Loucy (cell line): Measurements from ENCODE around the gene BCL2.

Source experiments
- H2AFZ ChIP-seq: fragments of 200-600 bp; sonication (generic); 2 replicates; pipeline ENCODE4 v1.6.0; 2016; ENCODE audit warnings: antibody characterized with exemption, mild to moderate bottlenecking, low read length, moderate library complexity
- H3F3A ChIP-seq: fragments of 200-600 bp; 2 replicates; pipeline ENCODE4 v1.6.0; 2016; ENCODE audit warnings: antibody characterized with exemption, low read depth, mild to moderate bottlenecking
- H3K27me3 ChIP-seq: fragments of 200-600 bp; sonication (generic); 2 replicates; pipeline ENCODE4 v1.6.1; 2014; ENCODE audit warnings: low read length, mild to moderate bottlenecking; ENCODE audit not compliant: insufficient read depth, poor library complexity, severe bottlenecking
- H3K36me3 ChIP-seq: fragments of 200-600 bp; sonication (generic); 2 replicates; pipeline ENCODE4 v1.6.1; 2016; ENCODE audit warnings: low read length; ENCODE audit not compliant: insufficient read depth
- H3K4me1 ChIP-seq: fragments of 200-600 bp; sonication (generic); 2 replicates; pipeline ENCODE4 v1.5.1; 2014; ENCODE audit warnings: low read length, mild to moderate bottlenecking; ENCODE audit not compliant: insufficient read depth, poor library complexity, severe bottlenecking
- H3K4me2 ChIP-seq: fragments of 200-600 bp; sonication (generic); 2 replicates; pipeline ENCODE4 v1.6.0; 2014; ENCODE audit warnings: antibody characterized with exemption, low read length, low read depth, mild to moderate bottlenecking; ENCODE audit not compliant: poor library complexity, severe bottlenecking
- H3K4me3 ChIP-seq: fragments of 200-600 bp; sonication (generic); 2 replicates; pipeline ENCODE4 v1.5.1; 2014; ENCODE audit warnings: low read length, mild to moderate bottlenecking, mixed read lengths; ENCODE audit not compliant: poor library complexity, severe bottlenecking
- H3K79me2 ChIP-seq: fragments of 200-600 bp; sonication (generic); 2 replicates; pipeline ENCODE4 v1.6.1; 2014; ENCODE audit warnings: low read length; ENCODE audit not compliant: insufficient read depth
- H3K9ac ChIP-seq: fragments of 200-600 bp; sonication (generic); 2 replicates; pipeline ENCODE4 v1.6.0; 2014; ENCODE audit warnings: mild to moderate bottlenecking, low read depth, low read length, moderate library complexity; ENCODE audit not compliant: poor library complexity, severe bottlenecking
- H3K9me2 ChIP-seq: fragments of 200-600 bp; sonication (generic); replicated peaks from 2 replicates; pipeline ENCODE4 v1.6.1; 2016; ENCODE audit warnings: low read depth, low read length, mixed read lengths
- H3K9me3 ChIP-seq: fragments of 200-600 bp; sonication (generic); 2 replicates; pipeline ENCODE4 v1.6.1; 2014; ENCODE audit warnings: mild to moderate bottlenecking, antibody characterized with exemption, low read length, low read depth; ENCODE audit not compliant: insufficient read depth
- H4K20me1 ChIP-seq: fragments of 200-600 bp; sonication (generic); 2 replicates; pipeline ENCODE4 v1.6.0; 2014; ENCODE audit warnings: antibody characterized with exemption, low read length, mild to moderate bottlenecking; ENCODE audit not compliant: insufficient read depth, poor library complexity, severe bottlenecking
- EZH2phosphoT487 ChIP-seq: fragments of 200-600 bp; IDR thresholded peaks from 2 replicates; pipeline ENCODE4 v1.6.1; 2018; ENCODE audit warnings: antibody characterized with exemption, mild to moderate bottlenecking, moderate library complexity, borderline replicate concordance
- TF ChIP-seq, protein P1 (sequence below): fragments of 200-600 bp; sonication (generic); conservative IDR thresholded peaks from 2 replicates; pipeline ENCODE4 v1.5.1; 2014; ENCODE audit warnings: mild to moderate bottlenecking, antibody characterized with exemption, low read length

The BCL2 gene

DNA sequence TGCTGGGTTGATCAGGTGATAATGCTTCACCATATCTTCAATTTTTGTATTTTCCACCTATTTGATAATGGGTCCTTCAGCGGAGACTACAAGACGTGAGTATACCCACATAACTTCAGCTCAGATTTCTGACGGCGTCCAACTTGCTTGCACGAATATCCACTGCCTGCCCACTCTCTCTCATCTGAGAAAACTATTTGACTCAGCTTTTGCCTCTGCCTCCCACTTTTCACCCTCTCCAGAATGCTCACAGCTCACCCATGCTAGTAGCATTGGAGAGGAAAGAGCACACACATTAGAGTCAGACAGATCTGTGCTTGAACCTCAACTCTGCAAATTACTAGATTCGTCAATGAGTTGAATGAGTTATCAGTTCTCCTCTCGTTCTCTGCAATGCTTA, 166.8 kb downstream of the BCL2 start:
- TF ChIP-seq, protein P1, sequence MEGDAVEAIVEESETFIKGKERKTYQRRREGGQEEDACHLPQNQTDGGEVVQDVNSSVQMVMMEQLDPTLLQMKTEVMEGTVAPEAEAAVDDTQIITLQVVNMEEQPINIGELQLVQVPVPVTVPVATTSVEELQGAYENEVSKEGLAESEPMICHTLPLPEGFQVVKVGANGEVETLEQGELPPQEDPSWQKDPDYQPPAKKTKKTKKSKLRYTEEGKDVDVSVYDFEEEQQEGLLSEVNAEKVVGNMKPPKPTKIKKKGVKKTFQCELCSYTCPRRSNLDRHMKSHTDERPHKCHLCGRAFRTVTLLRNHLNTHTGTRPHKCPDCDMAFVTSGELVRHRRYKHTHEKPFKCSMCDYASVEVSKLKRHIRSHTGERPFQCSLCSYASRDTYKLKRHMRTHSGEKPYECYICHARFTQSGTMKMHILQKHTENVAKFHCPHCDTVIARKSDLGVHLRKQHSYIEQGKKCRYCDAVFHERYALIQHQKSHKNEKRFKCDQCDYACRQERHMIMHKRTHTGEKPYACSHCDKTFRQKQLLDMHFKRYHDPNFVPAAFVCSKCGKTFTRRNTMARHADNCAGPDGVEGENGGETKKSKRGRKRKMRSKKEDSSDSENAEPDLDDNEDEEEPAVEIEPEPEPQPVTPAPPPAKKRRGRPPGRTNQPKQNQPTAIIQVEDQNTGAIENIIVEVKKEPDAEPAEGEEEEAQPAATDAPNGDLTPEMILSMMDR: no peak
- TF ChIP-seq EZH2phosphoT487: no peak
- Histone ChIP-seq H3F3A (no peaks in the 10 kb centered on the region), H3K79me2 (peaks cover 58% of the 10 kb centered on the region), H2AFZ (no peak overlapping the region), H4K20me1 (no peaks in the 10 kb centered on the region), H3K27me3 (no peaks in the 10 kb centered on the region), H3K9me3 (no peaks in the 10 kb centered on the region), H3K36me3 (no peaks in the 10 kb centered on the region; the same call in 1 of the 2 replicates), H3K4me1 (peaks cover 48% of the 10 kb centered on the region), H3K9ac (peak overlapping the region; percentile 11), H3K4me2 (peak overlapping the region; percentile 12), H3K4me3 (no peak overlapping the region), H3K9me2 (no peaks in the 10 kb centered on the region)

DNA sequence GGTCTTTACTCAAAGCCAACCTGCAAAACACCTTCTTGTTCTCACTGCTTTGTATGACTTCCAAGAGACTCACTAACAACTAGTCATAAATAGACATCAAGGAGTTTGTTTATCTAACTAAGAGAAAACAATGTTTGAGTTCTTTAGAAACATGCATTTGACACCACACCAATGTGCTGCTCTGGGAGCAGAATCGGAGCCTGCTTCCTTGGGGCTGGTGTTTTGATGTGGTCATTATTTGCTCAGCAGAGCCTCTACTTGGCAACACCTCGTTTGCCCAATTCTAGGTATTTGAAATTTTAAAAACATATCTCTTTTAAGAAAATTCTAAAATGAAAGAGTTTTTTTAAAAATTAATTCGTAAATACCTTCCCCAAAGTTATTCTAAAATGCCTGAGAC, 167.5 kb downstream of the BCL2 start:
- Histone ChIP-seq H2AFZ (no peak overlapping the region), H3K4me1 (peaks cover 48% of the 10 kb centered on the region), H3K27me3 (no peaks in the 10 kb centered on the region), H3K4me2 (peak overlapping the region; percentile 12), H3K9ac (peak overlapping the region; percentile 11), H3K9me3 (no peaks in the 10 kb centered on the region), H3K9me2 (no peaks in the 10 kb centered on the region), H3K79me2 (peaks cover 62% of the 10 kb centered on the region), H3K36me3 (no peaks in the 10 kb centered on the region; the same call in 1 of the 2 replicates), H3K4me3 (no peak overlapping the region), H3F3A (no peaks in the 10 kb centered on the region), H4K20me1 (no peaks in the 10 kb centered on the region)
- no peak for TF ChIP-seq EZH2phosphoT487
- TF ChIP-seq, protein P1: no peak

DNA sequence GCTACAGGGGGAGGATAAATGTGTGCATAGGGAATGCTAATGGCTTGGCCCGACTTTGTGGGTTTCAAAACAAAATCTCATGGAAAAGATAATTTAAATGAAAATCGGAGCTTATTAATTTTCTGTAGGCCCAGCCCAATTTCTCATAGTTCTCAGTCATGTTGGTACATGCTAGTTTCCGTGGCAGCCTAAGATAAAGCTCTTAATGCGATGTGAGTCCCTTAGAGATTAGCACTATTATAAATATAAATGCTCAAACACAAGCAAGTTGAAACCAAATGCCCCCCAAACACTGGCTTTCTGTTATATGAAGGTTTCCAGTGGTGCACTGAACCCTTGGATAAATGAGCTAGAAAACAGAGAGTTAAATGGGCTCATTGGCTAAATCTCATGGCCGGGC, 168.0 kb downstream of the BCL2 start:
- no peak for TF ChIP-seq EZH2phosphoT487
- TF ChIP-seq, protein P1: no peak
- Histone ChIP-seq H3K4me1 (peaks cover 48% of the 10 kb centered on the region), H3K9me3 (no peaks in the 10 kb centered on the region), H3K36me3 (no peaks in the 10 kb centered on the region; the same call in 1 of the 2 replicates), H3K4me3 (no peak overlapping the region), H2AFZ (no peak overlapping the region), H3K79me2 (peaks cover 62% of the 10 kb centered on the region), H3F3A (no peaks in the 10 kb centered on the region), H3K9ac (peak overlapping the region; percentile 11), H3K27me3 (no peaks in the 10 kb centered on the region), H3K9me2 (no peaks in the 10 kb centered on the region), H3K4me2 (no peak overlapping the region), H4K20me1 (no peaks in the 10 kb centered on the region)
